C1 segment of cervical spinal cord (tissue), 14 donors: ENCODE results near the gene MYEOV.

Source experiments
- DNase-seq, 14 donors: peaks; one replicate each; lab custom pipeline; 2025; lab: John Stamatoyannopoulos, UW

MYEOV gene

DNA sequence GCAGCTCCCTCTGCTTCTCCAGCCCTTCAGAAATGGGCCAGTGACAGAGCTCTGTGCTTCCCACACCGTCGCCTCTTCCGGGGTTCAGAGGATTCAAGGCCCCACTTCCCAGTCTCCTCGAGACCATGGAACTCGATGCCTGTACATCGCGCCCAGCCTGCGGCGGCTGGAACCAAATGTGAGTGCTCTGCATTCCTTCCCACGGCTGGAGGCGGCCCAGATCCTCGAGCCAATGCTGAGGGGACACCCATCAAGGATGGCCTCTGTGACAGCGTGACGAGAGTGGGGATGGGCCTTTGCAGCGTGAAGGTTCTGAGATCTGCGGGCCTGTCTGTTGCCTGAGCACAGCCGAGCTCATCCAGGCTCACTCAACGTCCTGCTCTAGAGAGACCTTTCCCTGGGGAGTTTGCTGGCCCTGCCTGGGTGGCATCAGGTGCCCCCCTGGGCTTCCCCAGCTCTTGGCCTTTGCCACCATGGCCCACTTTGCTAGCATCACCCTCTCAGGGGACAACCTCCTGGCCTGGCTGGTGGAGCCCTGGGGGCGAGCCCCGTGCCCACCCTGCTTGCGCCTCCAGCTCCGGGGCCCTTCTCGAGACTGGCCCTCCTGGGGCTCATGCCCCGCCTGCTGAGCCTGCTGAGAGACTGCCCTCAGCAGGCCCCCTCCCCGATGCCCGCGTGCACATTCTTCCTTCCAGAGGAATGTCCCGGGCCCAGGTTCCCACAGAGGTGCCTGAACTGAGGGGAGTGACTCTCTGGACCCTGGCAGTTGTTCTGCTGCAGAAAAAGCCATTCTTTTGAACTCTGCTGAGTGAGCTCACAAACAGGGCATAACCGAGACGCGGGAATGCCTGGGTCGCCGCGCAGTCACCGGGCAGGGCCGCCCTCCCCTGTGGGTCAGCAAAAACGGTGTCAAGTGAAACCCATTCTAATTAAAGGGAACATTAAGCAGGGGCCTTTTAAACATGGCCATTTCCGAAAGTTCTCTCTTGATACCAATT lies 7.3 kb upstream of the MYEOV start:
- DNase-seq = no peak

DNA sequence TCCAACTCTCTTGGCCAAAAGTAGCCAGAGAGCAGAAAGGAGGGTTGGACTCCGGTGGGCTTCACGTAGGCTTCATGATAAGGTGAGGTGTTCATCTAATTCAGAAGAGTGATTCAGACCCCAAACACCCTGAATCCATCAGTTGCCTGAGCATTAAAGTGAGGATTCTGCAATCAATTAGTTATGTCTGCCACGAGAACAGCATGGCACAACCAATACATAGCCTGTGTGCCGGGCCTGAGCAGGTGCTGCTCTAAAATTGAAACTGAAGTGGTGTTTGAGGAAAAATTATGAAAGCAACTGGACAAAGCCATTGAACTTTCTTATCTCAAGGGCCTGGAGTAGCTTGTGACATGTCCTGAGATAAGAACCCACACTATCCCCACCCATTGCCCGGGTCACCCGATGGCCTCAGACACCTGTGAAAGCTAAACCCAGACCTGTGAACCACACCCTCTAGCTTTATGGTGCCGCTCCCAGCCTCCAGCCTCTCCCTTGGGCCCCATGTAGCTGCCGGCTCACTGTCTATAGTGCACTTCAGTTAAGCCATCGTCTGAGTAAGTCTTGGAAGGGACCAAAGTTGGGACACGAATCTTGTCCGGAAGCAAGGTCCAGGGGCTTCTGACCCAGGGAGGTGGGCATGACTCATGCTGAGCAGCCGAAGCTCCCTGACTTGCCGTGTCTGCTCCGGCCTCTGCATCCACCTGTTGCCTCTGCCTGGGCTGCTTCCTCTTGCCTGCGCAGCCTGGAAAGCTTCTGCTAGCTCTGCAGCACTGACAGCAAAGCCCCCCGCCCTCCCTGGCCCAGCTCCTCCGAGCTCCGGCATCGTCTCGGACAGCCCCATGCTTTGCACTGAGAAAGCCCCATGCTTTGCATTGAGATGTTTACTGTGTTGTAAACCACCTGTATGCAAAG lies 5.7 kb upstream of the MYEOV start:
- DNase-seq = no peak

- DNase-seq = no peak
Observed at GRCh38 chr11:69288883-69289242, 5.1 kb upstream of the MYEOV start.

DNA sequence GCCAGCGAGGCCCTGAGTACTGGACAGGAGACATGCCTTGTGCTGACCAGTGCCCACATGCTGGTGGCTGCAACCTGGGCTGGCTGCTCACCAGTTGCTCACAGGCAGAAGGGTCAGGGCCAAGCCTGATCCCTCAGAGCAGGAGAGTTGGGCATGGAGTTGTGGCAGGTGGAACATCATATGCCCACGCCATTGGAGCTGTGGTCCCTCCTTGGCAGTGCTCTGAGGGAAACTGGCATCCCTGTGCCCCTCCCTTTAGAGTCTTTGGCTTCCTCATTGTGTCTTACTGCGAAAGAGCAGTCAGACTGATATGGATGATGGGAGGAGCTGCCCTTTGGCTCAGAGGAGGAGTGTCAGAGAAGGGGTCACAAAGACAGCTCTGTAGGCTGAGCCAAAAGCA lies 3.1 kb upstream of the MYEOV start:
- no peak for DNase-seq

GRCh38 chr11:69291459-69292110 lies 2.4 kb upstream of the MYEOV start:
- DNase-seq = no peak

GRCh38 chr11:69292221-69292648 lies 1.7 kb upstream of the MYEOV start:
- peak in 1 of 14 donors; percentile 4 for DNase-seq

DNA sequence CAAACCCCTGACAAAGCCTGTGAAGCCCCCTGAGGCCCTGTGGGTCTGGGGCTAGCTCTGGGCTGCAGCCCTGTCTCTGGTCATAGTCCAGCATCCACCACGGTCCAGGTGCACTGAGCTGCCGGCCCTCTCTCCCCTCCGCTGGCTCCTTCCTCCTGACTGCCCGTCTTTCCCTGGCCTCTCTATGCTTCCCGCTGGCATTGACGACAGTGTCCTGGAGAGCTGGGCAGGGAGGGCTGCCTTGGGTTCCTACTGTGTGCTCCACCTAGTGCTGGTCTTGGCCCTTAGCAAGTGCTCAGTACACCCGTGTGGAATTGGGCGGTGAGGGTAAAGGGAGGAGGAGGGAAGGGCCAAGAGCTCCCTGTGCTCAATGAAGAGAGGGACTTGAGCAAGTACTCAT lies 868 bp upstream of the MYEOV start:
- DNase-seq = no peak

DNA sequence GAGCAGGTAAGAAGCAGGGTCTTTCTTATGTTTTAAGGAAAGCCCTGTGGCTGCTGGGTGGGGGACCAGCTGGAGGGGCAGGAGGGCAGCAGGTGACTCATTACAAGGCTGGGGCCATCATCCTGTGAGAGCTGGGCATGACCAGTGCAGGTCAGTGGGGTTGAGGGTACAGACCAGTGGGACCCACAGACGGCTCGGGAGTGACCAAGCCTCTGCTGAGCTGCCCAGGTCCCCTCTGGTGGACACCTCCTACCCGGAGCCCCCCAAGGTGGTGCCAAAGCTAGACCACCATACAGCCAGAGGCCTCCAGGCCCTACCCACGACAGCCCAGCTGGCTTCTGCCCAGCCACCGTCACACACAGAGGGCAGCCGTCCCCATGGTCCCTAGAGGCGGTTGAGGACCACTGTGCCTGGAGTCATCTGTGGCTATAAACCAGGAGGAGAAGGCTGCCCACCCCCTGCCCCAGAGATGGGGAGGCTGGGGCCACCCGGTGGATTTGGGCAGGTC lies 670 bp downstream of the MYEOV start:
- DNase-seq = no peak

DNA sequence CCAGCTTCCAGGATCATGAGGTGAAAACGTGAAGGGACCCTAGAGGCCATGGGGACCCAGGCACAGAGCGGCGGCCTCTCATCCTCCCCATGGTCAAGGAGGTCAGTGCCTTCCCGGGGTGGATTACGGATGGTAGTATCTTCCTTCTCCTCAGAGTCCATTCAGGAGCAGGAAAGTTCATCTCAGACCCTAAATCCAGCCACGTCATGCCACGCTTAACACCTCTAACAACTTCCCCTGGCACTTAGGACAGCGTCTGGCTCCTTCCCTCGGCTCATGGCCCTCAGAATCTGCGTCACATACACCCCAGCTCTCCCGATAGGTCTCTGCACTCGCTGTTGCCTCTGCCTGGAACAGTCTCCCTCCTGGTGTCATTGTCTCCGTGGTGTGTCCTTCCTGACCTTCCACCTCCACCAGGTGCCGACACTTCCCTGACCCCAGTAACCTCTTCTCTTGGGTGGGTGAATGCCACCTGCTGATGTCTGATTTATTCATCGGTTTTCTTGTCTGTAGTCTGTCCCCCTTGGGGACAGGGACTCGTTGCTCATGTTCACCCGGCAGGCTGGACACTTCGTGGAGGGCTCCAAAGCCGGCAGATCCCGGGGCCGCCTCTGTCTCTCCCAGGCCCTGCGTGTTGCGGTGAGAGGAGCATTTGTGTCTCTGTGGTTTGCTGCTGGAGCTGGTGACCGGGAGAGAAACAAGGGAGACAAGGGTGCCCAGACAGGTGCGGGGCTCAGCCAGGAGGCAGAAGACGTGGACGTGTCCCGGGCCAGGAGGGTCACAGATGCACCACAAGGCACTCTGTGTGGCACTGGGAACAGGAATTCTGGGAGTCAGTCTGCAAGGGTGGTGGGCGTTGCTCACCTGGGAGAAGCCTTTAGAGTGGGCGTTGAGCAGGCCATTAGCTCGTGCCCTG lies 1.4 kb downstream of the MYEOV start:
- no peak for DNase-seq

GRCh38 chr11:69295995-69296889 lies 2.3 kb downstream of the MYEOV start:
- DNase-seq = peak in 3 of 14 donors; percentile 5 to 40 (median 18)

DNA sequence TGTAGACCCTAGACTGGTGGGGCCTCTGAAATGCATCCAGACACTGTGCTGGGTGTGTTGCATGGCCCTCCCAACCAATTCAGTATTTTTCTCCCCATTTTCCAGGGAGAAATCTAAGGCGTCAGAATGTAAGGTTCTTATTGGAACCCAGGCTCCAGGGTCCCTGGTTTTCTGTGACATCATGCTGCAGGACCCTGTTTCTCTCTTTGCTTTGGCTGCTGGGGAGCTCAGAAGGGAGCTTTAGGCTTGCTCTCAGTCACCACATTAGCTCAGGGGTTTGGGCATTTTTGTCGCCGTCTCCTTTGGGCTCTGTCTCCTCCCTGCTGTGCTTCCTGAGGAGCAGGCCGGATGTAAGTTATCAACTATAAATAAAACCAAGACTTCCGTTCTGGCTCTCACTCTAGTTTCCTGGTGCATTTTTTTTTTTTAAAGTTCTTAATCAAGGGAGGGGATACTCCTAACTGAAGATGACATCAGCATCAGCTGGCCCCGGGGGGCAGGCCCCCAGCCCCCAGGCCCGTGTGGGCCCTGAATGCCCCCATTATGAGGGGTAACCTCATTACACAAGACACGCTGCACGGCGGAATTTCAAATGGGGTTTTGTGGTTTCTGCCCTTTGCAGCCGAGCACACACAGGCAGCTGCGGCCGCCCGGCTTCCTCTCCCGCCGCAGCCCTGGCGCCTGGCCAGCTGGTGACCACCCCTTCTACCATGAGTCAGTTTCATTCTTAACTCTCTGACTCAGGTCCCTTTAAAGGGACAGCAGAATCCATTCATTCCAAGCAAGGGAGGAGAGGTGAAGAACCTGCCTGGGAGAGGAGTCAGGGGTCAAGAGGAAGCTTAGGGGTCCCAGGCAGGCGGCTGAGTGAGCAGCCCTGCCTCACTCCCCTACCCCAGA lies 3.2 kb downstream of the MYEOV start:
- DNase-seq = peak in 11 of 14 donors; percentile 9 to 78 (median 42)

GRCh38 chr11:69297787-69298266 lies 3.9 kb downstream of the MYEOV start:
- peak in 2 of 14 donors; percentile 51 to 63 for DNase-seq

GRCh38 chr11:69298267-69299022 lies 4.5 kb downstream of the MYEOV start:
- DNase-seq = peak in 10 of 14 donors; percentile 16 to 62 (median 40)

GRCh38 chr11:69299023-69299461 lies 5.1 kb downstream of the MYEOV start:
- DNase-seq = no peak

- DNase-seq = no peak
Observed at GRCh38 chr11:69299572-69299971, 5.6 kb downstream of the MYEOV start.

GRCh38 chr11:69300120-69301060 lies 6.4 kb downstream of the MYEOV start:
- DNase-seq = no peak
